HCT116 (cell line): Measurements from ENCODE around the gene ARSB. TPM values are rescaled to one million over a fixed set of nuclear protein-coding genes. Genes with fewer than 3 reads are reported as not detected.

Source experiments
- ATAC-seq: fragments of 200-7000 bp; cut with Tn5 transposase; 2 replicates; pipeline ENCODE4 v1.9.1; 2020; ENCODE audit warnings: mild to moderate bottlenecking, moderate library complexity
- BruUV-seq: library from RNA; stranded (reverse); fragments of 400-500 nt; replicated peaks from 2 replicates; lab custom pipeline; 2021; lab: Mats Ljungman, UMichigan
- CTCF ChIA-PET: fragments of 300-600 bp; sonication (Branson Sonifier 250); formaldehyde crosslinking; loops from one replicate; lab custom pipeline; 2021; ENCODE audit warnings: antibody characterized with exemption; lab: Charles Lee
- POLR2A ChIA-PET: fragments of 300-600, 350-600 bp; sonication (Branson Sonifier 250); formaldehyde crosslinking; loops from one replicate; lab custom pipeline; 2021; ENCODE audit warnings: antibody characterized with exemption; lab: Charles Lee
- RAD21 ChIA-PET, 2 experiments: fragments of 300-600 bp; sonication (Branson Sonifier 250); formaldehyde crosslinking; loops; one replicate each; lab custom pipeline; 2023; ENCODE audit warnings: low total read pairs in 2 of 2; ENCODE audit not compliant: uncharacterized antibody in 2 of 2, unreplicated experiment in 2 of 2, low non-redundant PET in 1 of 2; lab: Charles Lee
- DNase-seq: peaks from one replicate; pipeline ENCODE4 v3.0.0-alpha.2; 2010; ENCODE audit warnings: low read depth, low spot score
- H2AFZ ChIP-seq: fragments of 200-600 bp; shearing (Covaris generic), sonication (generic); 2 replicates; pipeline ENCODE4 v1.6.1; 2017; ENCODE audit warnings: low read depth, mixed run types, mixed read lengths, antibody characterized with exemption, low read length; ENCODE audit not compliant: poor library complexity, severe bottlenecking
- H3K27ac ChIP-seq: 2 replicates; pipeline ENCODE4 v1.5.1; 2012; ENCODE audit warnings: low read depth, low read length
- H3K27me3 ChIP-seq: fragments of 200-600 bp; sonication (generic); 2 replicates; pipeline ENCODE4 v1.6.1; 2016; ENCODE audit warnings: mixed run types, low read length, mixed read lengths; ENCODE audit not compliant: insufficient read depth
- H3K36me3 ChIP-seq, 2 experiments: fragments of 200-500 bp in 1 of 2; fragments of 200-600 bp in 1 of 2; sonication (Bioruptor generic) in 1 of 2; sonication (generic) in 1 of 2; 2 replicates each; pipeline versions ENCODE4 v1.5.1 to v1.6.1; 2014 to 2016; ENCODE audit warnings: low read length in 2 of 2, inconsistent platforms in 1 of 2, mixed read lengths in 1 of 2, mixed run types in 1 of 2; ENCODE audit not compliant: insufficient read depth in 2 of 2, control insufficient read depth in 1 of 2
- H3K4me1 ChIP-seq, 2 experiments: fragments of 200-600 bp in 1 of 2; sonication (generic) in 1 of 2; 2 replicates each; pipeline versions ENCODE4 v1.5.1 to v1.6.1; 2012 to 2017; ENCODE audit warnings: low read length in 2 of 2, inconsistent platforms in 1 of 2, mild to moderate bottlenecking in 1 of 2, mixed read lengths in 1 of 2, mixed run types in 1 of 2, moderate library complexity in 1 of 2; ENCODE audit not compliant: insufficient read depth in 2 of 2, control insufficient read depth in 1 of 2
- H3K4me2 ChIP-seq: fragments of 200-600 bp; sonication (generic); 2 replicates; pipeline ENCODE4 v1.6.1; 2017; ENCODE audit warnings: mixed run types, low read length, mixed read lengths
- H3K4me3 ChIP-seq, 2 experiments: fragments of 200-600 bp in 1 of 2; sonication (generic) in 1 of 2; replicated peaks in 1 of 2; 2 replicates each; pipeline ENCODE4 v1.5.1; 2011 to 2016; ENCODE audit warnings: low read length in 2 of 2, control low read depth in 1 of 2, low read depth in 1 of 2, mild to moderate bottlenecking in 1 of 2, mixed read lengths in 1 of 2, mixed run types in 1 of 2
- H3K79me2 ChIP-seq: fragments of 200-600 bp; sonication (generic); 2 replicates; pipeline ENCODE4 v1.6.1; 2017; ENCODE audit warnings: mild to moderate bottlenecking, mixed run types, low read length, moderate library complexity, mixed read lengths; ENCODE audit not compliant: insufficient read depth
- H3K9ac ChIP-seq: fragments of 200-600 bp; sonication (generic); 2 replicates; pipeline ENCODE4 v1.6.1; 2016; ENCODE audit warnings: low read length, mixed read lengths
- H3K9me2 ChIP-seq: fragments of 200-600 bp; sonication (generic), shearing (Covaris generic); 2 replicates; pipeline ENCODE4 v1.6.1; 2017; ENCODE audit warnings: mixed run types, mild to moderate bottlenecking, moderate library complexity; ENCODE audit not compliant: insufficient read depth
- H3K9me3 ChIP-seq, 2 experiments: fragments of 200-500 bp in 1 of 2; fragments of 200-600 bp in 1 of 2; sonication (Bioruptor generic) in 1 of 2; sonication (generic) in 1 of 2; 2 replicates each; pipeline ENCODE4 v1.6.1; 2014 to 2017; ENCODE audit warnings: low read length in 2 of 2, mixed read lengths in 2 of 2, inconsistent platforms in 1 of 2, low read depth in 1 of 2, mild to moderate bottlenecking in 1 of 2, mixed run types in 1 of 2, moderate library complexity in 1 of 2; ENCODE audit not compliant: control insufficient read depth in 1 of 2, insufficient read depth in 1 of 2
- H4K20me1 ChIP-seq: fragments of 200-600 bp; sonication (generic), shearing (Covaris generic); 2 replicates; pipeline ENCODE4 v1.6.1; 2017; ENCODE audit warnings: mixed run types, mild to moderate bottlenecking, moderate library complexity; ENCODE audit not compliant: insufficient read depth
- ATF3 ChIP-seq: IDR thresholded peaks from 2 replicates; pipeline ENCODE4 v1.6.1; 2012
- CBX3 ChIP-seq: IDR thresholded peaks from 2 replicates; pipeline ENCODE4 v1.6.1; 2012; ENCODE audit warnings: low read depth
- CEBPB ChIP-seq: IDR thresholded peaks from 2 replicates; pipeline ENCODE4 v1.6.1; 2012; ENCODE audit warnings: low read depth
- CTCF ChIP-seq, 3 experiments: fragments of 200-600 bp in 1 of 3; sonication (generic) in 1 of 3; IDR thresholded peaks in 2 of 3; conservative IDR thresholded peaks in 1 of 3; 2 replicates each; pipeline ENCODE4 v1.5.1; 2012 to 2017; ENCODE audit warnings: low read depth in 2 of 3, low read length in 2 of 3, antibody characterized with exemption in 1 of 3, borderline replicate concordance in 1 of 3, control low read depth in 1 of 3, mild to moderate bottlenecking in 1 of 3, mixed read lengths in 1 of 3, mixed run types in 1 of 3, moderate library complexity in 1 of 3; ENCODE audit not compliant: insufficient read depth in 1 of 3
- EGR1 ChIP-seq: IDR thresholded peaks from 2 replicates; pipeline ENCODE4 v1.6.1; 2012; ENCODE audit warnings: low read depth
- ELF1 ChIP-seq: IDR thresholded peaks from 2 replicates; pipeline ENCODE4 v1.6.1; 2012; ENCODE audit warnings: low read depth, borderline replicate concordance
- EZH2 ChIP-seq: fragments of 200-600 bp; sonication (generic); IDR thresholded peaks from 2 replicates; pipeline ENCODE4 v1.6.1; 2017; ENCODE audit warnings: antibody characterized with exemption, mixed run types
- EZH2phosphoT487 ChIP-seq: fragments of 200-600 bp; IDR thresholded peaks from 2 replicates; pipeline ENCODE4 v1.6.1; 2018; ENCODE audit warnings: antibody characterized with exemption, borderline replicate concordance
- FOSL1 ChIP-seq: IDR thresholded peaks from 2 replicates; pipeline ENCODE4 v1.6.1; 2012; ENCODE audit warnings: low read depth
- JUND ChIP-seq: IDR thresholded peaks from 2 replicates; pipeline ENCODE4 v1.6.1; 2012
- POLR2A ChIP-seq: IDR thresholded peaks from 2 replicates; pipeline ENCODE4 v1.7.0; 2011; ENCODE audit warnings: borderline replicate concordance; ENCODE audit not compliant: insufficient read depth, insufficient read length; ENCODE audit errors: extremely low read depth
- POLR2AphosphoS5 ChIP-seq: IDR thresholded peaks from 2 replicates; pipeline ENCODE4 v1.6.1; 2011; ENCODE audit warnings: mild to moderate bottlenecking, low read depth, low read length, moderate library complexity
- RAD21 ChIP-seq: IDR thresholded peaks from 2 replicates; pipeline ENCODE4 v1.6.1; 2012; ENCODE audit warnings: low read depth, mild to moderate bottlenecking
- REST ChIP-seq: IDR thresholded peaks from 2 replicates; pipeline ENCODE4 v1.6.1; 2012; ENCODE audit warnings: low read depth
- SIN3A ChIP-seq: IDR thresholded peaks from 2 replicates; pipeline ENCODE4 v1.6.1; 2012; ENCODE audit warnings: low read depth
- SP1 ChIP-seq: IDR thresholded peaks from 2 replicates; pipeline ENCODE4 v1.6.1; 2012; ENCODE audit warnings: low read depth
- TCF7L2 ChIP-seq: IDR thresholded peaks from 2 replicates; pipeline ENCODE4 v1.7.0; 2011; ENCODE audit warnings: borderline replicate concordance, inconsistent platforms; ENCODE audit not compliant: insufficient read depth, insufficient read length; ENCODE audit errors: extremely low read depth
- YY1 ChIP-seq: IDR thresholded peaks from 2 replicates; pipeline ENCODE4 v1.6.1; 2011; ENCODE audit warnings: low read length, low read depth, moderate library complexity, mild to moderate bottlenecking; ENCODE audit not compliant: insufficient replicate concordance; ENCODE audit errors: extremely low read depth
- ZBTB33 ChIP-seq: IDR thresholded peaks from 2 replicates; pipeline ENCODE4 v1.6.1; 2011; ENCODE audit warnings: mild to moderate bottlenecking, low read length, moderate library complexity; ENCODE audit not compliant: insufficient replicate concordance; ENCODE audit errors: extremely low read depth
- ZNF274 ChIP-seq: fragments of 200-500 bp; sonication (Bioruptor generic); IDR thresholded peaks from 2 replicates; pipeline ENCODE4 v1.6.1; 2014; ENCODE audit warnings: mild to moderate bottlenecking, low read depth, low read length, inconsistent platforms
- intact Hi-C: fragments of 100-400 bp; cut with micrococcal nuclease; formaldehyde crosslinking; loops from 2 replicates; pipeline ENCODE4 v1.10.0; 2022
- total RNA-seq: library from RNA; stranded (reverse); gene quantifications from one replicate; pipeline ENCODE4 v1.2.1, GENCODE V29; 2021; ENCODE audit not compliant: unreplicated experiment

The ARSB gene
- total RNA-seq, 1 experiment from 2014 or later = 4.8 TPM

- RAD21 ChIA-PET = no interaction called here
- Histone ChIP-seq H4K20me1 (no peaks in the 10 kb centered on the region), H3K4me1 (no peaks in the 10 kb centered on the region), H3K79me2 (no peaks in the 10 kb centered on the region), H3K27me3 (no peaks in the 10 kb centered on the region), H3K27ac (no peak overlapping the region), H3K9ac (no peak overlapping the region), H3K9me3 (no peaks in the 10 kb centered on the region), H3K36me3 (no peaks in the 10 kb centered on the region), H2AFZ (no peak overlapping the region), H3K9me2 (no peaks in the 10 kb centered on the region), H3K4me3 (no peak overlapping the region), H3K4me2 (no peak overlapping the region)
- POLR2A ChIA-PET = no interaction called here
- ATAC-seq (no peak), DNase-seq (no peak)
- CTCF ChIA-PET = no interaction called here
- BruUV-seq = no TSS peak
- TF ChIP-seq POLR2AphosphoS5 = no peak
- no peak for TF ChIP-seq JUND
- TF ChIP-seq SP1 = no peak
- no peak for TF ChIP-seq SIN3A
- no peak for TF ChIP-seq CEBPB
- TF ChIP-seq REST = no peak
- no peak for TF ChIP-seq EZH2
- TF ChIP-seq ATF3 = no peak
- TF ChIP-seq YY1 = no peak
- TF ChIP-seq EZH2phosphoT487 = no peak
- TF ChIP-seq ZBTB33 = no peak
- TF ChIP-seq EGR1 = no peak
- no peak for TF ChIP-seq CBX3
- no peak for TF ChIP-seq ZNF274
- TF ChIP-seq RAD21 = no peak
- no peak for TF ChIP-seq ELF1
- TF ChIP-seq CTCF (IDR thresholded peaks at IDR 0.05 in 2 of 3, conservative IDR thresholded peaks at IDR 0.05 in 1 of 3; ENCODE audit: borderline replicate concordance in 1 of 3, insufficient read depth in 1 of 3, low read depth in 2 of 3, low read length in 2 of 3) = no peak
- no peak for TF ChIP-seq TCF7L2
- TF ChIP-seq POLR2A = no peak
- no peak for TF ChIP-seq FOSL1
- intact Hi-C loops = no loop called here
Observed at GRCh38 chr5:78958672-78959445, 26.3 kb downstream of the ARSB start.
